Gastroesophageal sphincter (tissue), 4 donors: ENCODE data around the gene DEFB125. TPM values are rescaled to one million over a fixed set of nuclear protein-coding genes. Genes with fewer than 3 reads are reported as not detected.

Experiments
- ATAC-seq: fragments of 150-250 bp; one replicate; pipeline ENCODE4 v1.9.1; 2016; ENCODE audit warnings: mild to moderate bottlenecking, moderate library complexity
- H3K27ac ChIP-seq, 4 donors: fragments of 200-600 bp; sonication (generic) in 3 of 4; 1 replicate in 3 of 4; 2 replicates in 1 of 4; pipeline ENCODE4 v1.5.1; 2016 to 2019
- H3K27me3 ChIP-seq: fragments of 200-600 bp; sonication (generic); one replicate; pipeline ENCODE4 v1.5.1; 2019
- H3K36me3 ChIP-seq, 2 donors: fragments of 200-600 bp; sonication (generic); one replicate each; pipeline ENCODE4 v1.5.1; 2019; ENCODE audit warnings: control low read depth in 1 of 2
- H3K4me1 ChIP-seq, 3 donors: fragments of 200-600 bp; sonication (generic); 1 replicate in 2 of 3; 2 replicates in 1 of 3; pipeline ENCODE4 v1.5.1; 2016 to 2019; ENCODE audit warnings: control low read depth in 2 of 3
- H3K4me3 ChIP-seq, 2 donors: fragments of 200-600 bp; sonication (generic); one replicate each; pipeline ENCODE4 v1.5.1; 2019; ENCODE audit warnings: mild to moderate bottlenecking in 1 of 2, moderate library complexity in 1 of 2
- H3K9me3 ChIP-seq, 3 donors: fragments of 200-600 bp; sonication (generic); one replicate each; pipeline ENCODE4 v1.5.1; 2017 to 2019; ENCODE audit warnings: control low read depth in 2 of 3
- CTCF ChIP-seq, 4 experiments: fragments of 200-600 bp in 2 of 4; fragments of 450-650 bp in 2 of 4; sonication (generic) in 1 of 4; IDR thresholded peaks; one replicate each; pipeline ENCODE4 v1.5.1; 2017 to 2019; ENCODE audit warnings: antibody characterized with exemption in 4 of 4, mild to moderate bottlenecking in 2 of 4, moderate library complexity in 2 of 4
- EP300 ChIP-seq: sonication (generic); formaldehyde crosslinking; IDR thresholded peaks from one replicate; pipeline ENCODE4 v1.6.1; 2017; ENCODE audit warnings: antibody characterized with exemption, mild to moderate bottlenecking
- POLR2A ChIP-seq, 2 donors: fragments of 450-650 bp; IDR thresholded peaks; one replicate each; pipeline ENCODE4 v1.6.1; 2017; ENCODE audit warnings: antibody characterized with exemption in 2 of 2, mild to moderate bottlenecking in 2 of 2, moderate library complexity in 1 of 2
- POLR2AphosphoS5 ChIP-seq: sonication (generic); formaldehyde crosslinking; IDR thresholded peaks from one replicate; pipeline ENCODE4 v1.6.1; 2017; ENCODE audit warnings: antibody characterized with exemption
- WGBS, 2 donors: methylation state at CpG; one replicate each; pipeline ENCODE4 v1.1.5; 2018; ENCODE audit warnings: low coverage in 1 of 2; 5-methylcytosine and 5-hydroxymethylcytosine counted together
- total RNA-seq, 4 donors: library from RNA; depleted of rRNA; stranded (reverse); fragments of >200 nt; gene quantifications; one replicate each; pipeline ENCODE4 v1.1.0, GENCODE V29; 2016

The DEFB125 gene
- total RNA-seq, 4 donors from 2014 or later, result not detected

GRCh38 chr20:64026-64603 is 23.4 kb upstream of the DEFB125 start:
- Histone ChIP-seq H3K9me3 (no peaks in the 10 kb centered on the region), H3K4me1 (no peaks in the 10 kb centered on the region), H3K4me3 (no peak overlapping the region), H3K36me3 (no peaks in the 10 kb centered on the region), H3K27ac (no peak overlapping the region), H3K27me3 (peaks cover 71% of the 10 kb centered on the region)
- no peak for ATAC-seq
- TF ChIP-seq POLR2AphosphoS5 (no peak), EP300 (no peak), CTCF (IDR thresholded peaks at IDR 0.05) (no peak), POLR2A (IDR thresholded peaks at IDR 0.05) (no peak)
- WGBS, 2 donors, result 64 to 83% methylated on average over 3 of the region's 3 CpGs

- ATAC-seq, result no peak
- 71 to 74% methylated on average over 2 of the region's 2 CpGs for WGBS, 2 donors
- Histone ChIP-seq H3K9me3 (no peaks in the 10 kb centered on the region), H3K36me3 (no peaks in the 10 kb centered on the region), H3K4me3 (no peak overlapping the region), H3K27ac (no peak overlapping the region), H3K4me1 (no peaks in the 10 kb centered on the region), H3K27me3 (peaks cover 73% of the 10 kb centered on the region)
- TF ChIP-seq EP300, result no peak
- no peak for TF ChIP-seq POLR2AphosphoS5
- no peak for TF ChIP-seq CTCF (IDR thresholded peaks at IDR 0.05)
- TF ChIP-seq POLR2A (IDR thresholded peaks at IDR 0.05), result no peak
Observed at GRCh38 chr20:64766-65322, 22.6 kb upstream of the DEFB125 start.

- Histone ChIP-seq H3K27ac (no peak overlapping the region), H3K27me3 (peaks cover 22% of the 10 kb centered on the region), H3K36me3 (no peaks in the 10 kb centered on the region), H3K4me3 (no peak overlapping the region), H3K9me3 (peaks cover 0 to 22% (median 0%) of the 10 kb centered on the region in 3 donors), H3K4me1 (no peaks in the 10 kb centered on the region)
- ATAC-seq, result no peak
- TF ChIP-seq EP300 (no peak), POLR2A (IDR thresholded peaks at IDR 0.05) (no peak), POLR2AphosphoS5 (no peak), CTCF (IDR thresholded peaks at IDR 0.05) (no peak)
- 32 to 63% methylated on average over 2 of the region's 2 CpGs for WGBS, 2 donors
Observed at GRCh38 chr20:77231-77630, 10.2 kb upstream of the DEFB125 start.

- no peak overlapping the region for H3K4me3 ChIP-seq
- no peaks in the 10 kb centered on the region for H3K36me3 ChIP-seq
- H3K9me3 ChIP-seq, result peaks cover 0 to 22% (median 0%) of the 10 kb centered on the region in 3 donors
- TF ChIP-seq EP300 (no peak), POLR2A (IDR thresholded peaks at IDR 0.05) (no peak), POLR2AphosphoS5 (no peak), CTCF (IDR thresholded peaks at IDR 0.05) (no peak)
- H3K27ac ChIP-seq, result no peak overlapping the region
- H3K27me3 ChIP-seq, result peaks cover 16% of the 10 kb centered on the region
- H3K4me1 ChIP-seq, result no peaks in the 10 kb centered on the region
- ATAC-seq, result no peak
Observed at GRCh38 chr20:78338-78737, 9.1 kb upstream of the DEFB125 start.

- ATAC-seq, result no peak
- 17% methylated on average over 1 of the region's 4 CpGs; no CpG with 5 or more reads in 1 of the 2 donors for WGBS, 2 donors
- no peaks in the 10 kb centered on the region for H3K4me1 ChIP-seq
- peaks cover 0 to 18% (median 0%) of the 10 kb centered on the region in 3 donors for H3K9me3 ChIP-seq
- no peak overlapping the region for H3K27ac ChIP-seq
- H3K36me3 ChIP-seq, result no peaks in the 10 kb centered on the region
- no peak for TF ChIP-seq CTCF (IDR thresholded peaks at IDR 0.05)
- TF ChIP-seq POLR2AphosphoS5, result no peak
- no peak for TF ChIP-seq POLR2A (IDR thresholded peaks at IDR 0.05)
- TF ChIP-seq EP300, result no peak
- H3K27me3 ChIP-seq, result peaks cover 10% of the 10 kb centered on the region
- H3K4me3 ChIP-seq, result no peak overlapping the region
Observed at GRCh38 chr20:79565-79964, 7.9 kb upstream of the DEFB125 start.
